ENCODE results near the gene TBC1D1. TPM values are rescaled to one million over a fixed set of nuclear protein-coding genes. Genes with fewer than 3 reads are reported as not detected.

The TBC1D1 gene
- total and polyA plus RNA-seq, 2 donors (not counting 1 experiment from before 2014, with no cell fraction given), result 39.7 to 90.0 TPM

- TF ChIP-seq EZH2 (IDR thresholded peaks at IDR 0.05; ENCODE audit: low read length, missing control alignments) (no peak), CTCF (conservative IDR thresholded peaks at IDR 0.05 in 1 of 2, IDR thresholded peaks at IDR 0.05 in 1 of 2; ENCODE audit: low read depth in 1 of 2, low read length in 2 of 2) (no peak)
- DNase-seq (ENCODE audit: low read depth in 2 of 2), result peak; percentile 22 to 51
- H4K20me1 ChIP-seq (ENCODE audit: control insufficient read depth, extremely low read depth, insufficient read depth, low read length), result no peaks in the 10 kb centered on the region
- no peaks in the 10 kb centered on the region for H3K4me1 ChIP-seq (ENCODE audit: control insufficient read depth, extremely low read depth, insufficient read depth, low read length)
- no peaks in the 10 kb centered on the region for H3K9me3 ChIP-seq (ENCODE audit: control insufficient read depth, insufficient read depth, low read depth, low read length)
- no peak overlapping the region for H3K4me2 ChIP-seq (ENCODE audit: extremely low read depth, insufficient read depth, low read length)
- no peak overlapping the region for H3K9ac ChIP-seq (ENCODE audit: insufficient read depth, low read length)
- H3K27ac ChIP-seq (ENCODE audit: insufficient read depth, low read length), result no peak overlapping the region
- no peak overlapping the region for H3K4me3 ChIP-seq (replicated peaks in 1 of 4; ENCODE audit: control extremely low read depth in 1 of 4, insufficient read depth in 1 of 4, low read depth in 3 of 4, low read length in 4 of 4)
- H3K36me3 ChIP-seq (ENCODE audit: control insufficient read depth, insufficient read depth, low read length), result no peaks in the 10 kb centered on the region
- no peaks in the 10 kb centered on the region for H3K79me2 ChIP-seq (ENCODE audit: control insufficient read depth, insufficient read depth, low read length)
- no peak overlapping the region for H2AFZ ChIP-seq (ENCODE audit: low read length)
- no peaks in the 10 kb centered on the region for H3K27me3 ChIP-seq (ENCODE audit: control insufficient read depth, insufficient read depth, low read length)
Observed at GRCh38 chr4:38046727-38047489, 156.0 kb downstream of the TBC1D1 start.

- Histone ChIP-seq H3K79me2 (ENCODE audit: control insufficient read depth, insufficient read depth, low read length) (no peaks in the 10 kb centered on the region), H3K27ac (ENCODE audit: insufficient read depth, low read length) (no peak overlapping the region), H3K27me3 (ENCODE audit: control insufficient read depth, insufficient read depth, low read length) (no peaks in the 10 kb centered on the region), H3K4me2 (ENCODE audit: extremely low read depth, insufficient read depth, low read length) (no peak overlapping the region), H2AFZ (ENCODE audit: low read length) (no peak overlapping the region), H3K4me1 (ENCODE audit: control insufficient read depth, extremely low read depth, insufficient read depth, low read length) (no peaks in the 10 kb centered on the region), H4K20me1 (ENCODE audit: control insufficient read depth, extremely low read depth, insufficient read depth, low read length) (no peaks in the 10 kb centered on the region), H3K9ac (ENCODE audit: insufficient read depth, low read length) (no peak overlapping the region), H3K36me3 (ENCODE audit: control insufficient read depth, insufficient read depth, low read length) (no peaks in the 10 kb centered on the region), H3K9me3 (ENCODE audit: control insufficient read depth, insufficient read depth, low read depth, low read length) (no peaks in the 10 kb centered on the region), H3K4me3 (replicated peaks in 1 of 4; ENCODE audit: control extremely low read depth in 1 of 4, insufficient read depth in 1 of 4, low read depth in 3 of 4, low read length in 4 of 4) (no peak overlapping the region)
- TF ChIP-seq CTCF (conservative IDR thresholded peaks at IDR 0.05 in 1 of 2, IDR thresholded peaks at IDR 0.05 in 1 of 2; ENCODE audit: low read depth in 1 of 2, low read length in 2 of 2) (no peak), EZH2 (IDR thresholded peaks at IDR 0.05; ENCODE audit: low read length, missing control alignments) (no peak)
- no peak for DNase-seq (ENCODE audit: low read depth in 2 of 2)
Observed at GRCh38 chr4:38049545-38050170, 158.8 kb downstream of the TBC1D1 start.

GRCh38 chr4:38050560-38051350 is 159.9 kb downstream of the TBC1D1 start:
- no peaks in the 10 kb centered on the region for H3K27me3 ChIP-seq (ENCODE audit: control insufficient read depth, insufficient read depth, low read length)
- peak in 1 of 2 donors; percentile 45 for DNase-seq (ENCODE audit: low read depth in 2 of 2)
- no peak overlapping the region for H2AFZ ChIP-seq (ENCODE audit: low read length)
- H3K79me2 ChIP-seq (ENCODE audit: control insufficient read depth, insufficient read depth, low read length), result no peaks in the 10 kb centered on the region
- no peaks in the 10 kb centered on the region for H3K9me3 ChIP-seq (ENCODE audit: control insufficient read depth, insufficient read depth, low read depth, low read length)
- H3K27ac ChIP-seq (ENCODE audit: insufficient read depth, low read length), result no peak overlapping the region
- H3K4me3 ChIP-seq (replicated peaks in 1 of 4; ENCODE audit: control extremely low read depth in 1 of 4, insufficient read depth in 1 of 4, low read depth in 3 of 4, low read length in 4 of 4), result no peak overlapping the region
- no peaks in the 10 kb centered on the region for H3K36me3 ChIP-seq (ENCODE audit: control insufficient read depth, insufficient read depth, low read length)
- H4K20me1 ChIP-seq (ENCODE audit: control insufficient read depth, extremely low read depth, insufficient read depth, low read length), result no peaks in the 10 kb centered on the region
- no peaks in the 10 kb centered on the region for H3K4me1 ChIP-seq (ENCODE audit: control insufficient read depth, extremely low read depth, insufficient read depth, low read length)
- H3K4me2 ChIP-seq (ENCODE audit: extremely low read depth, insufficient read depth, low read length), result no peak overlapping the region
- no peak overlapping the region for H3K9ac ChIP-seq (ENCODE audit: insufficient read depth, low read length)
- no peak for TF ChIP-seq CTCF (conservative IDR thresholded peaks at IDR 0.05 in 1 of 2, IDR thresholded peaks at IDR 0.05 in 1 of 2; ENCODE audit: low read depth in 1 of 2, low read length in 2 of 2)
- no peak for TF ChIP-seq EZH2 (IDR thresholded peaks at IDR 0.05; ENCODE audit: low read length, missing control alignments)
